ENCODE data around the gene IP6K3.

- TF ChIP-seq CTCF (IDR thresholded peaks at IDR 0.05), result no peak
- no peak for TF ChIP-seq POLR2A (IDR thresholded peaks at IDR 0.05)
Observed at GRCh38 chr6:33691456-33692077, 55.1 kb downstream of the IP6K3 start.
